Activated CD8-positive, alpha-beta memory T cell treated with anti-CD3 and anti-CD28 coated beads for 48 hours (primary cell): ENCODE results near the gene ITPKA.

ENCODE experiments used
- DNase-seq, 3 experiments: peaks; one replicate each; pipeline ENCODE4 v3.0.0-alpha.2; 2020; ENCODE audit warnings: low read depth in 2 of 3, low spot score in 2 of 3

ITPKA gene

GRCh38 chr15:41507820-41508290 lies 14.2 kb downstream of the ITPKA start:
- DNase-seq, result no peak

DNA sequence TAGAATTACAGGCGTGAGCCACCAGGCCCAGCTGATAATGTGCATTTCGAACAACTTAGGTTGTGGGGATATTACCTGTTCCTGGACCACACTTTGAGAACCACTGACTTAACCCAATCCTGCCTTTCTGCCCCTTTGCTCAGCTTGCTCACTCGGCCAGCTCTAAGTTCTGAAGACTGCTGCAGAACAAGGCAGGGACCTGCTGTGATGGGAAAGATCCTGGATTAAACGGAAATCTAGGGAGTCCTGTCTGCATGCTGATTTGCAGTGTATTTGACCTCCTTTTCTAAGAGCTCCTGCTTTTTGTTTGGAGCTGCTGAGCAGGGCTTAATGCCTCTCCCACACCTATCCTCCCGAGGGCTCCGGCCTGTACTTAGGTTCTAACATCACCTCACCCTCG lies 17.1 kb downstream of the ITPKA start:
- no peak for DNase-seq

- no peak for DNase-seq
Observed at GRCh38 chr15:41511331-41511898, 17.7 kb downstream of the ITPKA start.

DNA sequence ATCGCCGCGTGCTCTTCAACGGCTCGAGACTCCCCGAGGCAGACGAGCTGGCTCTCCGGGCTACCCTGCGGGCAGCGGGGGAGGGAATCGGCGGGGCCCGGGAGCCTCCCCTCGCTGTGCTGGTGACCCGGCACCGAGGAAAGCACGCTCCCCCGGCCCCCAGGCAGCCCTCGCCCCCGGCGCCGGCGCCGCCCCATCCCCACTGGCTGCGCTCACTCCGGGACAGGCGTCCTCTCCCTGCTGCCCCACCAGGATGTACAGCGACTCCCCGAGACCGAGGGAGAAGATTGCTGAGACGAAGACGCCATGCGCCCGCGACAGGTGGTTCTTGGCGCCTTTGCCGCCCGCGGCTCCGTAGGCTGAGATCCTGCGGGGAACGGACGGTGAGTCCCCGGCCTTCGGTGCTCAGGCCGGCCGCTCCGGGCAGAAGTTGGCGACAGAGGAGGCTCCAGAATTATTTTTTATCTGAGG lies 18.3 kb downstream of the ITPKA start:
- no peak for DNase-seq

DNA sequence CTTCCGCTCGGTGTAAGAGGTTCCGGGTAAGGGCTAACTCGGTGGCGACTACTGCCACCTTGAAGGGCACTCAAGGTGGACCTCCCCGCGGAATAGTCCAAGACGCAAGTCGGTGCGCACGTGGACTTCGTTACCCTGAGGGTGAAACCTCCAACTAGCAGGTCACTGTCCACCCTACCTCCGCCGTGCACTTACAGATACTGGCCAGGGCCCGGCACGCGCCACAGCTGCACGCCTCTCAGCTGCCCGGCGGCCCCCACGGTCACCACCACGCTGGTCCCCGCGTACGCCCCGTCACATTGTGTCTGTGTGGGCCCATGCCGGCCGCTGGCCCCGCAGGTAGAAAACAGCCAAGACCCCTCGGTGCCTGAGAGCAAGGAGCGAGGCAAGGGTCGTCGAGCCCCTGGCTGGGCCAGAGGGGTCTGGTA lies 18.9 kb downstream of the ITPKA start:
- DNase-seq, result no peak

DNA sequence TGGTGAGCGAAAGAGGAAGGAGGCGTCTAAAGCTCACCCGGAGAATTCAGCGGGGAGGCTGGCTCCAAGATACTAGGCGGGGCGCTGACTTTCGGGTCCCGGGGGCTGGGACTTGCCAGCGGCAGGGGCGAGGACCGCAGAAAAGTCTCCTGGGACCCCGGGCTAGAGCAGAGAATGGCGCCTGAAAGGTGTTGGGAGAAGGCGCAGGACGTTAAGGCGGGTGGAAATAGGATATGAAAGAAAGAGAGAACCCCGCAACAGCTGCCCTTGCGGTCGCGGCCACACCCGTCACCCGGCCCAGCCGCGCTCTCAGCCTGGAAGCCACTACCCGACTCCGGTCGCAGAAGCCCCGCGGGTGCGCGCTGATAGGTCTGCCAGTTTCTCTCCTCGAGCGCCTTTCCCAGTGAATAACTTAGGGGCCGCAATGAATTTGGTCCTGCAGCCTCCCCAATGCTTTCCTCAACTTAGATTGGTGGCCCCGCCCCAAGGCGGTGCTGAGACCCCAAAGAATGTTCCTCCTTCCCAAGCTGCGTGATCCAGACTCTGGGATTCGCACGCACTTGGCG lies 19.3 kb downstream of the ITPKA start:
- DNase-seq, result no peak

DNA sequence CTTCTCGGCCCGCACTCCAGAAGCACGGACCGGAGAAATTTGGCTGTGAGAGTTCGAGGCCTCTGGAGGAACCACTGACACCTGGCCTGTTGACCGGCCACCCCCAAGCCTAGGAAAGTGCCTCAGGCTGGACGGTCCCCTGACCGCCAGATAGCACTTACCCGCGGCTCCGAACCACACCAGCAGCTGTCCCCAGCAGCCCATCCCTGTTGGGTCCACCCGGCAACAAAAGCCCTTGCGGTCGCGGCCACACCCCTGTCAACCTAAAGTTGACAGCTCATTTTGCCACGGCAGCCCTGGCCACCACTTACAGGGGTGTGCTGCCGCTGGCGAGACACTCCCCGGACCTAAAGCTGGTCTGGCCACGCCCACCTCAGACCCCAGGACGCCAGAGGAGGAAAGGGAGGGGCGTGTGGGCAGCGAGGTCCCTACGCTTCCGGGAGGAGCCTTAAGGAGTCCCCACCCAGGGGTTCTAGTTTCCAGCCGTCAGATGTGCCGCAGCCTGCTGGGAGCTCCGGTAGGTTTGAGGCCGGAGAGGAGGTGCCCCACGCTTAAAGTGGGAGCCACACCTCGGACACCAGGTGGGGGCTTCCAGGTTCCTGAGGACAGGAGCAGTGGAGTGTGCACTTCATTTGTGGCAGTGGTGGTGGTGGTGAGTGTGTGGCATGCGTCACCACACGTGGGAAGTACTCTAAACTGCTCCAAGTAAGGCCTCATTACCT lies 20.0 kb downstream of the ITPKA start, which contains the start of gene LTK:
Gene LTK (minus strand): TSS at position 322 of the 722 bp plus-strand sequence. CDS start 118 bp downstream, at position 204.
- no peak for DNase-seq

DNA sequence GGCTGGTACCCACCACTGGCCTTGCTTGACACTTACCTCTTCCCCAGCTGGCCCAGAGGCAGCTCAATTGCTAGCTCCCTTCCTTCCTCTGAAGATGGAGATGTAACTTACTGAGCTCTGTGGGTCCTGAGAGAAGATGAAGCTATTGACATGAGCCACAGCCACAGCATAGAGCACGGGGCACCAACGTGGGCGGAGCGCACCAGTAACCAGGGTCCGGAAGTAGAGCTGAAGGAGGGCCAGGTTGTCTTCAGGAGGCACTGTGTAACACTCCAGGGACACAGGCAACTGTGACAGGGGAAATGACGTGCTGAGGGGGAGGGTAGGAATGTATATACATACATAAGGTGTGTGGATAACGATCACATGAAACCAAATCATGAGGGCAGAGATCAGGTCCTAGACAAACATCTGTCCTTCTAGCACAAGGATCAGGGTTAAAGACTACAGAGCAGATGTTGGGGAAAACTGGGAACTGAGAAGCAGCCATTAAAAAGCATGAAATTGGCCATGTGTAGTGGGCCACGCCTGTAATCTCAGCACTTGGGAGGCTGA lies 24.3 kb downstream of the ITPKA start:
- DNase-seq, result no peak

- no peak for DNase-seq
Observed at GRCh38 chr15:41520636-41521035, 27.0 kb downstream of the ITPKA start.

GRCh38 chr15:41521614-41522013 lies 27.9 kb downstream of the ITPKA start:
- DNase-seq, result no peak

DNA sequence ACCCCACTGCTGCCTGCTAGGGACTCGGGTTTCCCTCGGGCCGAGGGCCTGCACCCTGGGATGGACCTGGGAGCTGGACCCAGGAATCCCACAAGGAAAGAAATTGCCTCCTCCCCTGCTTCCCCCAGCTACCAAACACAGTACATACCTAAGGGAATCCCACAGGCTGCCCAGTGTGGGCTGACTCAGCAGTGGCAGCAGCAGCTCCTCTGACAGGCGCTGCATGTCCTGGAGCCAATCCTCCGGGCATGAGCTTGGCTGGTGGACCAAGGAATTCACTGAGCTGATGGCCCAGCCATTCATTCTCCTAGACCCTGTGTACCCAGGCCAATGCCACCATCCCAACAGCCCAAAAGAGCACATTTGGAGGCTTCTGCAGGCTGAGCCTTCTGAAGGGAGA lies 29.4 kb downstream of the ITPKA start:
- no peak for DNase-seq

DNA sequence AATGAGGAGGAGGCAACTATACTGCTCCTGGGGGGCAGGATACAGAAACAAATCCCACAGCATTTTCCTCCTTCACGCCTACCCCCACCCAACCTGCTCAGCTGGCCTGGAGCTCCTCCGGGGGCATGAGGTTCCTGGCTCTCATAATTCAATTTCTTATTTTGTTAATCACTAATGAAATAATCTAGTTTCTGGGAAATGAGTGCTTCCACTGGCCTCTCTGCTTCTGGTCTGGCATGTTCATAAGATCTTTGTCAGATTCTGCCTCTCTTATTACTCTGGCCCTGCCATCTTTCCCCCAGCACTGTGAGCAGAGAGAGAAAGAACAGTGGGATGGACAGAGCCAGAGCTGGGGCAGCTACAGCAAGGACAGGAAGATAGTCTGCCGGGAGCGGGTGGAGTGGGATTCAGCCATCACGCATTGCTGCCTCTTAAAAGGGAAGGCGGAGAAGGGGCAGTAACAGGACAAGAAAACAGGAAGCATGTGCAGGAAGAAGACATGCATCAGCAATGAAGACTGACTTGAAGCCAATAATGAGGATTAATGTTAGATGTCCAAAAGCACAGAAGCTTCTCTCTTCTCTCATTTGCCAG lies 36.8 kb downstream of the ITPKA start:
- DNase-seq, result no peak

DNA sequence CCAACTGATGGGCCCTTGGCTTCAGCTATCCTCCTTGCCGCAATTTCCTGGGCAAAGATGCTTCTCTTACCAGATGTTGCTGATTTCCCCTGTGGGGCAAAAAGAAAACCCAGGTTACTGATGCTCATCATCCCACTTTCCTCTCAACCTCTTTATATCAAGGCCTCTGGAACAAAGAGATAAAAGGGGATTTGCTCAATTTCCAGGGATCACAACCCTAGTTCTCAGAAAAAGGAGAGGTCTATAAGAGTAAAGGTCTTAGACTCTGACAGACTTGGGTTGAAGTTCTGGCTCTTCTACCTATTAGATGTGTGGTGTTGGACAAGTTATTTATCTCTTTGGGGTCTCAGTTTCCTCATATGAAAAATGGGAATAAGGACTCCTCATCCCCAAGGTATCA lies 41.9 kb downstream of the ITPKA start:
- DNase-seq, result no peak

GRCh38 chr15:41536866-41537265 lies 43.2 kb downstream of the ITPKA start:
- DNase-seq, result no peak

DNA sequence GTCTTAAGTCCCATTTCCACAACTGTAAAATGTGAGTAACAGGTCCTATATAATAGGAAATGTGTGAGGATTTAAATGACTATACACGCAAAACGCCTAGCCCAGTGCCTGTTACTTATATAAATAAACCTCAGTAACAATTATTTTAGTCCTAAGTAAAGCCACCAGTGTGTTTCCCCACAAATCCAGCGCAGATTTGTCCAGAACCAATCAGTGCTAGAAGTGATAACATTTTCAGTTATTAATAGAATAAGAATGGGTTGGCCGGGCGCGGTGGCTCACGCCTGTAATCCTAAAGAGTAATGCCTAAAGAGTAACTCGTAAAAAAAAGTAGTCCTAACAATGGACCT lies 49.8 kb downstream of the ITPKA start:
- DNase-seq, result no peak

DNA sequence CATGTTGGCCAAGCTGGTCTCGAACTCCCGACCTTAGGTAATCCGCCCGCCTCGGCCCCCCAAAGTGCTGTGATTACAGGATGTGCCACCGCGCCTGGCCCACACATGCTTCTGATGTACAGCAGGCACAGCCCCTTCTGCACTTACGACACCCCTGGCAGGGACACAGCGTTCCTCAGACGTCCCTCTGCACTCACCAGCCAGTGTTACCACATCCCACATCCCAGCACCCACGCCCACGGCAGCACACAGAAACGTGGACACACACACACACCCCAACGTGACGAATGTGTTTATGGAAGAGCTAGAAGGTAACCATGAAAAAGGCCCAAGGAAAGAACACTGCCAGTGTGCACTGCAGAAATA lies 51.0 kb downstream of the ITPKA start:
- DNase-seq, result no peak

GRCh38 chr15:41545218-41545617 lies 51.5 kb downstream of the ITPKA start:
- no peak for DNase-seq

DNA sequence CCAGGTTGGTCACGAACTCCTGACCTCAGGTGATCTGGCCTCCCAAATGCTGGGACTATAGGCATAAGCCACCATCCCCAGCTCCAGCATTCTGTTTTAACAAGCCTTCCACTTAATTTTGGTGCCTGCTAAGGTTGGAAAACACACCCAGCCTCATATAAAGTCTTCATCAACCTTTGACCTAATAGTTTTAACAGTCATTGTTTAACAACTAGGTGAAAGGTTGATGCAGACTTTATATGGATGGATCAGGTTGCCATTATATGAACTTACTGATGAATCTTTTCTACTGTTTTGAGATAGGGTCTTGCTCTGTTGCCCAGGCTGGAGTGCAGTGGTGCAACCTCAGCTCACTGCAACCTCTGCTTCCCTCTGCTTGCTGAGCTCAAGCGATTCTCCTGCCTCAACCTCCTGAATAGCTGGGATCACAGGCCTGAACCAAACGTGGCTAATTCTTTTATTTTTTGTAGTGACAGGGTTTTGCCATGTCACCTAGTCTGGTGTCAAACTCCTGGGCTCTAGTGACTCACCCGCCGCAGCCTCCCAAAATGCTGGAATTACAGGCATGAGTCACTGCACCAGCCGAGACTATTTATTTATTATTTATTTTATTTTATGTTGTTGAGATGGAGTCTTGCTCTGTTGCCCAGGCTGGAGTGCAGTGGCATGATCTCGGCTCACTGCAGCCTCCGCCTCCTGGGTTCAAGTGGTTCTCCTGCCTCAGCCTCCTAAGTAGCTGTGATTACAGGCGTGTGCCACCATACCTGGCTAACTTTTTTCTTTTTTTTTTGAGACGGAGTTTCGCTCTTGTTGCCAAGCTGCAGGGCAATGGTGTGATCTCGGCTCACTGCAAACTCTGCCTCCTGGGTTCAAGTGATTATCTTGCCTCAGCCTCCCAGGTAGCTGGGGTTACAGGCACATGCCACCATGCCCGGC lies 53.4 kb downstream of the ITPKA start:
- no peak for DNase-seq

GRCh38 chr15:41550066-41550775 lies 56.5 kb downstream of the ITPKA start:
- DNase-seq, result no peak
